DMS79 (cell line): ENCODE results near the gene RIPK1.

ENCODE experiments used
- DNase-seq: peaks from one replicate; lab custom pipeline; 2025; lab: John Stamatoyannopoulos, UW

The RIPK1 gene

DNA sequence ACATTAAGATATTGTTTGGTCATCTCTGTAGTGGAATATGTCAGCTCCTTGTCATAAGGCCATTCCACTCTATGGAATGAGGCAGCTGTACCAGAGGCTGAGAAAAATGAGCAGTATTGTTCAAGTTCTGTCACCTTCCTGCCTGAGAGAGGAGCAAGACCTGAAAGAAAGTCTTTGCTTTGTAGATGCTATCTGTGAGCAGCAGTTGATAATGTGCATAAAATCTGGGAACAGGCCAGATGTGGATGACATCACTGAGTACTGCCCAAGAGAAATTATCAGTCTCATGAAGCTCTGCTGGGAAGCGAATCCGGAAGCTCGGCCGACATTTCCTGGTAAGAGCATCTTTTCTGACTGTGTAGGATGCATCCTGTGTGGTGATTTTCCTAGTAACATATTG is 16.8 kb downstream of the RIPK1 start:
- DNase-seq, result no peak

DNA sequence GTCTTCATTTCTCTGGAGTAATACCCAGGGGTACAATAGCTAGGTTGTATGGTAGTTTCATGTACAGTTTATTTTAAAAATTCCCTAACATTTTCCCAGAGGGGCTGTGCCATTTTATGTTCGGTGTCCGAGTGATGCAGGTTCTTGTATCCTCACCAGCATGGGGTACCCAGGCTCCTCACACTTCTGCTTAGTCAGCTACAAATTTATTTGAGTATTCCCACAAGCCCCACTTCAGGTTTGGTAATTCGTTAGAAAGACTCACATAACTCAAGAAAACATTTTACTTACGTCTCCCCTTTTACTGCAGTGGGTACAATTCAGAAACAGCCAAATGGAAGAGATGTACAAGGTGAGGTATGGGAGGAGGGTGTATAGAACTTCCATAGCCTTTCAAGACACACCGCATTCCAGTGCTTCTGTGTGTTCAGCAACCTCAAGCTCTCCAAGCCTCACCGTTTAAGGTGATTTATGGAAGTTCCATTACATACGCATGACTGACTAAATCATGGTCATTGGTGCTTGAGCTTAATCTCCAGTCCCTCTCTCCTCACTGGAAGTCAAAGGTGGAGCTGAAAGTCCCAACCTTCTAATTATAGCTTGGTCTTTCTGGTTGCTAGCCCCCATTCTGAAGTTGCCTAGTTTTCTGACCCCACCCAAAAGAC is 18.1 kb downstream of the RIPK1 start:
- no peak for DNase-seq

DNA sequence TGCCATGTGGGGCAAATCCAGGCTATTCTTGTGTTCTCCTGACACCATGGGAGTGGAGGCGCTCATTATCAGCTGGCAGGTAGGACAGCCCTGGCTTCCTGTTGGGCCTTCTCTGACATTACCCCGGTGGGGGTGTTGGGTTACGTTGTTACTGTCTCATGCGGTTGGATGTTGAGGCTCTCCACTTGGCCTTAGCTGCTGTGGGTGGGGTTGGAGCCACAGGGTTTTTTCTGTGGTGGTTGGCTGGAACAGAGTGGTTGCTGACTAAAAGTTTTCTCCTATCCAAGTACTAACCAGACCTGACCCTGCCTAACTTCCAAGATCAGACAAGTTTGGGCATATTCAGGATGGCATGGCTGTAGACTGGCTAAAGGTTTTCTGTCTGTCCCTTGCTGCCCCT is 20.2 kb downstream of the RIPK1 start:
- no peak for DNase-seq

DNA sequence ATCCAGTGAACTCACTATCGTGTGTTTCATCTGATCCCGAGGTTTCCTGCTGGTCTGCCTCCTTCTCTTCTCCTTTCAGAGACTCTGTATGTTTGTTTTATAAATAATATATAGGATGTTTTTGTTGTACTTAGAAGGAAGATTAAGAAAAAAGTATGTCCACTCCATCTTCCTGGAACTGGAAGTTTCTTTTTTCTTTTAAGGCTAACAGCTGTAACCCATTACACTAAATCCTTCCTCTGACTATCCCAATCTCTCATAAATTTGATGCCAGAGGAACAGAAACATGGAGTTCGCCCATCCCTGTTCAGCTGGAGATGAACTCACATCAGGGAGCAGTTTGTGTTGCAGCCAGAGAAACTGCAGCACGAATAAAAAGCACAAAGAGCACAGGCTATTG is 20.7 kb downstream of the RIPK1 start:
- no peak for DNase-seq

DNA sequence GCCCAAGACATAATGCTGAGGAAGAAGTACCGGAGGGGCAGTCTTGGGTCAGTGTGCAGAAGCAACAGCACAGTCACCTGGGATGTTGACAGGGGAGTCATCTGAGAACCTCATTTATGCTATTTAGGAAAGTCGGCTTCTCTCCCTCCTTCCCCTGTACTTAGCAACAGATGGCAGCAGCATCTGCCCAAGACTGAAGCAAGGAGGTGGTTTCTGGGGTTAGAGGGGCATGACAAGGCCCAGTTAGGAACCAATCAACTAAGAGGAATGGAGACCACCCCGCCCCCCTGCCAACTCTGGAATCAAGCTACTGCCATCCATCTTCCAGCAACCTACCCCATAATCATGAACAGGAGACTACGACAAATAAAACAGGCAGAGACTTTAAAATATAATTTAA is 21.7 kb downstream of the RIPK1 start:
- no peak for DNase-seq

DNA sequence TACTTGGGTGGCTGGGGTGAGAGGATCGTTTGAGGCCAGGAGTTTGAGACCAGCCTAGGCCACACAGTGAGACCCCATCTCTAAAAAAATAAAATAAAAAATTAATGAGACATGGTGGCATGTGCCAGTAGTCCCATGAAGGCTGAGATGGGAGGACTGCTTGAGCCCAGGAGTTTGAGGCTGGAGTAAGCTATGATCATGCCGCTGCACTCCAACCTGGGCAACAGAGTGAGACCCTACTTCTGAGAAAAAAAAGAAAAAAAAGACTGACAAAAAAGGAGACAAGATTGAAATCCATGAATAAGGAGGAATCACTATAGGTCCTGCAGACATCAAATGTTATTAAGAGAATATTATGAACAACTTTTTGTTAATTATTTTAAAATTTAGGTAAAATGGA is 26.5 kb downstream of the RIPK1 start:
- no peak for DNase-seq

DNA sequence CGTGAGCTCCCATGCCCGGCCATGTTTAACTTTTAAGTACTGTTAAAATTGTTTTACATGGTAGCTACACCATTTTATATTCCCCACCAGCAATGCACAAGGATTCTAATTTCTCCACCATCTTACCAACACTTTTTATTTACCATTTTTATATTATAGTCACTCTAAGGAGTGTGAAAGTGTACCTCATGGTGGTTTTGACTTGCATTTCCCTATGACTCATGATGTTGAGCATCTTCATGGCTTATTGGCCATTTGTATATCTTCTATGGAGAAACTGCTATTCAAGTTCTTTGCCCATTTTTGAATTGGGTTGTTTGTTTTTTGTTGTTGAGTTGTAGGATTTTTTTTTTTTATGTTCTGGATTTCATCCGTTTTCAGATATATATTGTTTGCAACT is 34.6 kb downstream of the RIPK1 start:
- DNase-seq, result no peak

DNA sequence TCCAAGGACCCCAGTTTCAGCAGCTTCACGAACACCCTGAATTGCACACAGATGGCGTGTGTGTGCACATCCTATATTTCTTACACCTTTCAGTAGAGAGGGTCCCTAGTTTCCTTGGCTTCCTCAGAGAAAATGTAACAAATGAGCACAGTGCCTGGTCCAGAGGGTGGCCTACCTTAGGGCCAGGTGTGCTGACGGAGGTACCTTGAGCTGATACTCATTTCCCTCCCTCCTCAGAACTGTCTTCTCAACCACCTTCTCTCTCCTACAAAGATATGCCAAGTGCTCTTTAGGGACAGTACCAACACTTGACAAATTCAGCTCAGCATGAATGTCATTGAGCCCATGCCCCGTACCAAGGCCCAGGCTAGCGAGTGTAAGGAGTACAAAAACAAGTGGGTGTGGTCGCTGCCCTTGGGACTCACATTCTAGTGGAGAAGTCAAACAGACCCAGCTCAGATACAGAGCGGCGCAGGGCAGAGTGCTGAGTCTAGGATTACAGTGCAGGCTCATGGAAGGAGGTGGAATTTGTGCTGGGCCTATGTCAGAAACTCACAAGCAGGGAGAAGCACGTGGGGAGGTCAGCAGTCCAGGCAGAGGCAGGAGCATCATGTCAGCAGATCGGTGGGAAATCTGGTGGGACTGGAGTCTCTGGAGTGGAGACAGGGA is 40.6 kb downstream of the RIPK1 start:
- no peak for DNase-seq

DNA sequence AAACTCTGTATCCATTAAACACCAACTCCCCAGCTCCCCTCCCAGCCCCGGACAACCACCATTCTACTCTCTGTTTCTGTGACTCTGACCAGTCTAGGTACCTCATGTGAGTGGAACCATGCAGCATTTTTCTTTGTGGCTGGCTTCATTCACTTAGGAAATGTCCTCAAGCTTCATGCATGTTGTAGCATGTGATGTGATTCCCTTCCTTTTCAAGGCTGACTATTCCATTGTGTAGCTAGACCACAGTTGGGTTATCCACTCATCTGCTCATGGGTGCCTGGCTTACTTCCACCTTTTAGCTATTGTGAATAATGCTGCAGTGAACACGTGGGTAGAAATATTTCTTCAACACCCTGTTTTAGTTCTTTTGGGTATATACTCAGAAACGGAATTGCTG is 41.5 kb downstream of the RIPK1 start:
- DNase-seq, result no peak

DNA sequence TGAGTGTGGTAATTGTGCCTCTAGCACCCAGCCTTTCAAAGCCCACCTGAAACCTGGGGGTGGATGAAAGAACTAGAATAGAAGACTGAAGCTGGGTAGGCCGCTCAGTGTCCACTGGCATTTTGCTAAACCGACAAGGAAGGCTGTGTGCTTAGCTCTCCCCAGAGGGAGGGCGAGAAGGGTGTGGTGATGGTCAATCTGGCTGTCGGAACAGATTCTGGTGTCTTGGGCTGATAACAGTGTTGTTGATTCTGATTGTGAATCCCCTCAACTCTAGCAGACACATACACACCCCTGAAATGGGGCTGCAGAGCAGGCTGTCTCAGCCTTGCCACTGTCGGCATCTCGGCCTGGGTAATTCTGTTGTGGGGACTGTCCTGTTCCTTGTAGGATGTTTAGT is 46.1 kb downstream of the RIPK1 start:
- no peak for DNase-seq

DNA sequence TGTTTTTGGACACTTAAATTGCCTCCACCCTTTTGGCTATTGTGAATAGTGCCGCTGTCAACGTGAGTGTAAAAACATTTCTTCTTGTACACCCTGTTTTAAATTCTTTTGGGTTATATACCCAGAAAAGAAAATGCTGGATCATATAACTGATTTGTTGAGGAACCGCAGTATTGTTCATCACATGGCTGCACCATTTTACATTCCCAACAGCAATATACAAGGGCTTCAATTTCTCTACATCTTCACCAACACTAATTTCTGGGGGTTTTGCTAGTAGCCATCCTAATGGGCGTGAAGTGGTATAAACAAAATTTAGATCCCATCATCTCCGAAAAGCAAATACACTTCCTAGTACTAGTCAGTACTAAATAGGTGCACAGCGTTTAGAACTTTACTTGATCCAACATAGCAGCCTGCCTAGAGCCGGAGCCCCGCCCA is 49.6 kb downstream of the RIPK1 start:
- DNase-seq, result no peak

DNA sequence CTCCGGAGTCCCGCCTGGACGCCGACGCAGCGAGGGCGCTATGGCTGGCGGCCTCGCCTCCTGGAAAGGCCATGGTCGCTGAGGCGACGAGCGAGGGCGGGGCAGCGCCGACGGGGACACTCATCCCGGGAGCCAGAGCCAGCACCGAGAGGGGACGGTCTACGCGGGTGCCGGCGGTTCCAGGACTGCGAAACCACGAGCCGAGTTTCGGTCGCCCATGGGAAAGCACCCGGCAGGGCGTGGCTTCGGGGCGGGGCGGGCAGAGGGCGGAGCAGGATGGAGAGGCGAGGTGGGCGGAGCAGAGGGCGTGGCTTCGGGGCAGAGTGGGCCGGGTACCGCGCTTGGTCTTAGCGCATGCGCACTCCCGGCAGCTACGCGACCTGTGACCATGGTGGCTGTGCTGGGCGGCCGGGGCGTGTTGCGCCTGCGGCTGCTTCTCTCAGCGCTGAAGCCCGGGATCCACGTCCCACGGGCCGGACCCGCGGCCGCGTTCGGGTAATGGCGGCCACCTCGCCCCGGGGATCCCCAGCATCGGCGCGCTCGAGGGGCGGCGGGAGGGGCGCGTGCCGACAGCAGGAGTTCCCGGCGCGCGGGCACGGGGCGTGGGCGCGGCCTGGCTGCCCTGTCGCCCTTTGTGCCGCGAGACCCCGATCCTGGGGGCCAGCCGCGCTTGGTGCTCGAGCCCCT is 50.2 kb downstream of the RIPK1 start, which contains the start of gene BPHL:
TSS of gene BPHL (plus strand) at position 359 of the 687 bp plus-strand sequence. CDS start at position 389, 30 bp downstream.
- DNase-seq, result peak; percentile 36

DNA sequence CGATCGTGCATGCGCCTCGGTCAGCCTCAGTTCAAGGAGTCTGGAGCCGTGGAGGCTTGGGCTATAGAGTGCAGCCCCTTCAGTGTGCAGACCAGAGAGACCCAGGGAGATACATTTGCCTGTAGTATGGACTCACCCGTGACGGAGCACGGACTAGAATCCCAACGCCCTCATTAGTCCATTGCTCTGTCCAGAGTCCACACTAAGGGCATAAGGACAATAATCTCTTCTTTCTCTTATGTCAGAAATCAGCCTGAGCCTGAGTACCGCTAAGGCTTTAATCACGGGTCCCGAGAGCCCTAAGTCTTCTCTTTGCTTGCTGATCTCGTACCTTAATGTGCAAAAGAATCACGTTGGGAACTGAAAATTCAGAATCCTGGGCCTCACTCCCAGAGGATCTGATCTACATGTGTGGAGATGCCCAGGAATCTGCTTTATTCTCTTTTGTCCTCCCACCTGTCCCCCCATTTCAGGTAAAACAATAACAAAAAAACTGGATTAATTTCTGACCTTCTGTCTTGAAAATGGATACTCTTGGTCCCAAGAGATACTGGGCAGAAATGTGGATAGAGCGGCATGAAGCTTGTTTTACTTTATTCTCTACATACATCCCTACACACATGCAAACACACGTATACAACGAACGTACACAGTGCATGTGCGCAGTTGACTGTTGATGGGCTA is 50.9 kb downstream of the RIPK1 start:
- peak; percentile 13 for DNase-seq

DNA sequence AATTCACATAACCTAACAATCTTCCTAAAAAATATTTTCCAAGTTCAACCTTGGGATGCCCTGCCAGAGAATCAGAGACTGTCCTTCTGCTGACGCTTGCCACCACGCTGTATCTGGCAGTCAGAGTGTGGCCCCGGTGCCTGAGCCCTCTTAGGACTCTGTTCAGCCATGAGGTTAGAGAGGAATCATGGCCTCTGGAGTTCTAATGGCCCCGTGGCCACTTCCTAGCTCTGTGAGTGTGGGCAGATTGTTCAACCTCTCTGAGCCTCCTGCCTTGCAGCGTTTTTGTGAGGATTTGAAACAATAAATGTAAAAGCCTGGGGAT is 52.4 kb downstream of the RIPK1 start:
- DNase-seq, result no peak

DNA sequence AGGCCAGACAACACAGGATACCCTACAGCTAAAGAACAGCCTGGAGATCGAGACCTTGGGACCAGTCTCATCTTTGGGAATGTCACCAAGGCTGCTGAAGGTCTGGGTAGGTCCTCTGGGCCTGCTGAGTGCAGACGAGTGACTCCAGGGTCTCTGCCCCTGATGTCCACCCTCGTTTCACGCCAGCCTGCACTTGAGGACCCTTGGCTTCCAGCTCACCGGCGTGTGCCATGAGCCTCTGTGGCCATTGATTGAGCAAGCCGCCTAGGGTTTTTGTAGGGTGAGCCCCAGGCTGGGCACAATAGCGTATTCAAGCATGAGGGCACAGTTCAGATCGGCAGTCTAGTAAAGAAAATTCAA is 54.5 kb downstream of the RIPK1 start:
- no peak for DNase-seq

DNA sequence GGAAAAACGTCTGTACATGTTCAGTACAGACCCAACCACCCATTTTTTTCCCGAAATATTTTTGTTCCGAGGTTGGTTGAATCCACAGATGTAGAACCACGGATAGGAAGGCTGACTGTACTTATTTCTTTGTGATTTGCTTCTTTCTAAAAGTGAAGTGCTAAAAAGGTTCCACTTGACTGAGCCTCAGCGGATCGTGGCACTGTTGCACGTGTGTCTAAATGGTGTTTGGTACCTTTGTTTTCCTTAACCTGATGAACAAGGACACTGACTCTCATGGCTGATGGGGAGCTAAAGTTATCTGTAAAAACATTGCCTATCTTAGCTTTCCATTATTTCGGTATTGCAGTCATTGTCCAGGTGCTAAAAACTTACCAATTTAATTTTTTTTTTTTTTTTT is 56.4 kb downstream of the RIPK1 start:
- DNase-seq, result no peak

DNA sequence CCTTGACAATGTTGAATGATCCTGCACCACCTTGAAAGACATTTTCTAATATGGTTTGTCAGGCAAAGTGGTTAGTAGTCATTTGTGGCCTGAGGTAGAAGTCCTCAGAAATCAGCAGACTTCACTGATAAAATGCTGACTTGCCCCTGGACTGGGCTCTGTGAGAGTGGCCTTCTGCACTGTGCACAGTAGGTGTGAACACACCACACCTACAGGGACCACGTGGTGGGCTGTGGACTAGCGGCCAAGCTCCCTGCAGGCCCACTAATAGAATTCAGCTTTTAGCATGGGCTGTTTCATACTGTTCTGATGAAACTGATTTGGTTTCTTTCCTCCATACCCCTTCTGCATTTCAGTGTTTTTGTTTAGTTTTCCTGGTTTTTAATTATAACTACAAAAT is 57.5 kb downstream of the RIPK1 start:
- DNase-seq, result no peak

DNA sequence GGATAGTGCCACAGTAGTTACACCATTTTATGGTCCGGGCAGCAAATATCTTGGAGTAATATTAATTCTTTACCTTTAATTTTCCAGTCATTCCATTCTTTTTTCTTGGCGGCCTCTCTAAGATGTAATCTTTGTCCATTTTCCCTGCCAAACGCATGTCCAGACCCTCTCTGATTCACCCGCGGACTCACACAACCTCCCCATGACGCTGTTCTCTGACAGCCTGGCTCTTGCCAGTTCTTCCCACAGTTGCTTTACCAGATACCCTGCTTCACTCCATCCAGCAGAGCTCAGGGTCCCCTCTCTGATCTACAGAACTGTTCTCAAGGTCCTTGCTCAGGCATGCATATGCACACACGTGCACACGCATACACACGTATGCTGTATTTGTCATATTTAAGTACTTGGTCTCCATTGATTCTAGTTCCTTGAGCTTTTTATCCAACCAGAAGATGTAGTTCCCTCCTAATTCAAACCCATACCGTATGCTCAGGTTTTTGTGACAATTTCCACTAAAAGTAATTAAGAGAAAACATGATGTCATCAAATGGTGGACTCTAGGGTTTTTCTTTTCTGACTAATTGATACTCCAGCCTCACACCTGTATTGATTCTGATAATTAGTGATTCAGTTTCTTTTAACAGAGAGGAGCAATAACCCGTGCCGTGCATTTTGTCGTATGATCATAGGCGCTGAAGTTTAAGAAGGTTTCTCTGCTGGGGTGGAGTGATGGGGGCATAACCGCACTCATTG is 60.2 kb downstream of the RIPK1 start:
- no peak for DNase-seq

DNA sequence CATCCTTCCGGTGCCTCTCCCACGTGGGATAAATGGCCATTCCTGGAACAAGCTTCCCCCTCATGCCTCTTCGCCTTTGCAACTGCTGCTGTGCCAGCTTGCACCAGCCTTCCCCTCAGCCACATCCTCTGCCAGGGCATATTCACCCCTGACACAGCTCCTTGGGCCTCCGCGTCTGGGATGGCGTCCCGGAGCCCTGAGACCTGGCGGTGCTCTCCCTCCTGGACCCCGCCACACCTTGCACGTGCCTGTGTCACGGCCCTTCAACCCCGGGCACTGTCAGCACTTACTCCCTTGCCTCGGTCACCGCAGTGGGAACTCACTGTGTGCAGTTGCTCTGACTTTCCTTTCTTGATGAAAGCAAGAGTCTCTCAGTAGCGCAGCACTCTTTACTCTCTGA is 63.4 kb downstream of the RIPK1 start:
- DNase-seq, result no peak

DNA sequence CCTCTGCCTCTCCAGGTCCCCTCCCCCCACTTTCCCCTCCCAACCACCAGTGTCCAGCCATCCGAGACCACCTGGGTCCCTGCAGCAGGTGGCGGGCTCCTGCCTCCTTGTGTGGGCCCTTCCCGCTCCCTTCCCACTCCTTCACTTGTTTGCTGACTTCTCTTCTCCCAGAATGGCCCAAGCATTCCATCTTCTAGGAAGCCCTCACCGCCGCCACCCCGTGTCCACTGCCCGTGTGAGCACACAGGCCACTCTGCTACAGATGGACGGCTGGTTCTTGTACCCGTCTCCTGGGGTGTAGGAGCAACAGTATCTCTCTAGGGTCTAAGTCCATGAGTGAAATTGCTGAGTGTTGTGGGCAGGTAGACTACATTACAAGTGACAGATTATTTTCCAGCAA is 65.2 kb downstream of the RIPK1 start:
- DNase-seq, result no peak

DNA sequence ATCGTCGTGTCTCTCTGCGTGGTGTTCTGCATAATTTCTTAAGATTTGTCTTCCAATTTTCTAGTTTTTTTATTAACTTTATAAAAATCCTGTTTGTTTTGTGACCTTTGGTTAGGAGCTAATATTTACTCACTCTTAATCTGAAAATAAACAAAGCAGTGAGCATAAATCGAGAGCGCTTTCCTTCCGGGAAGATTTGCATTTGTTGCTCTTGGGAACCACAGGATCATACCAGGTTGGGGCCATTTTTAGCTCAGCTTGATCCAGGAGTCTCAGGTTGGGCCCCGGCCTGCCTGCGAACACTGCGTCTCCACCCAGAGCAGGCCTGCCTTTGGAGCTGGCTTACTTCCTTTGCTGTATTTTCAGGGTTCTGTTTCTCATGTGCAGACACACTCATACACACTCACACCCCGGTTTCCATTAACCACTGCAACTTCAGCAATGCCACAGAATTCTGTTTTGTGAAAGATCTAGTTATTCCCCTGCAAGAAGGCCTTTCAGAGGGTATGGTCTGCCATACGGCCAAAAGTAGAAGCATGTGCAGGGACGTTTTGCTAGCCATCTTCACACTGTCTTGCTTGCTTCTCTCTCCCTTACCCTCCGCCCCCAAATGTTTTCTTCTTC is 67.5 kb downstream of the RIPK1 start:
- no peak for DNase-seq
